PFSK-1 (cell line): ENCODE measurements around the gene DUSP28.

ENCODE experiments used
- POLR2AphosphoS5 ChIP-seq: IDR thresholded peaks from 2 replicates; pipeline ENCODE4 v1.6.1; 2012; ENCODE audit warnings: low read depth, mild to moderate bottlenecking, control low read depth, low read length, moderate library complexity
- SIN3A ChIP-seq: IDR thresholded peaks from 2 replicates; pipeline ENCODE4 v1.6.1; 2012; ENCODE audit warnings: mild to moderate bottlenecking, low read length, moderate library complexity, borderline replicate concordance; ENCODE audit not compliant: insufficient read depth
- TAF1 ChIP-seq: IDR thresholded peaks from 2 replicates; pipeline ENCODE4 v1.6.1; 2012; ENCODE audit warnings: low read length, control low read depth, borderline replicate concordance; ENCODE audit not compliant: insufficient read depth
- TF ChIP-seq, protein P1 (sequence below), 2 experiments: IDR thresholded peaks; 2 replicates each; pipeline versions ENCODE4 v1.6.1 to v1.8.0; 2011 to 2012; ENCODE audit warnings: low read depth in 2 of 2, low read length in 2 of 2, control low read depth in 1 of 2, inconsistent platforms in 1 of 2, mild to moderate bottlenecking in 1 of 2, moderate library complexity in 1 of 2; ENCODE audit not compliant: insufficient read depth in 1 of 2

- TF ChIP-seq TAF1, result no peak
- TF ChIP-seq, protein P1, sequence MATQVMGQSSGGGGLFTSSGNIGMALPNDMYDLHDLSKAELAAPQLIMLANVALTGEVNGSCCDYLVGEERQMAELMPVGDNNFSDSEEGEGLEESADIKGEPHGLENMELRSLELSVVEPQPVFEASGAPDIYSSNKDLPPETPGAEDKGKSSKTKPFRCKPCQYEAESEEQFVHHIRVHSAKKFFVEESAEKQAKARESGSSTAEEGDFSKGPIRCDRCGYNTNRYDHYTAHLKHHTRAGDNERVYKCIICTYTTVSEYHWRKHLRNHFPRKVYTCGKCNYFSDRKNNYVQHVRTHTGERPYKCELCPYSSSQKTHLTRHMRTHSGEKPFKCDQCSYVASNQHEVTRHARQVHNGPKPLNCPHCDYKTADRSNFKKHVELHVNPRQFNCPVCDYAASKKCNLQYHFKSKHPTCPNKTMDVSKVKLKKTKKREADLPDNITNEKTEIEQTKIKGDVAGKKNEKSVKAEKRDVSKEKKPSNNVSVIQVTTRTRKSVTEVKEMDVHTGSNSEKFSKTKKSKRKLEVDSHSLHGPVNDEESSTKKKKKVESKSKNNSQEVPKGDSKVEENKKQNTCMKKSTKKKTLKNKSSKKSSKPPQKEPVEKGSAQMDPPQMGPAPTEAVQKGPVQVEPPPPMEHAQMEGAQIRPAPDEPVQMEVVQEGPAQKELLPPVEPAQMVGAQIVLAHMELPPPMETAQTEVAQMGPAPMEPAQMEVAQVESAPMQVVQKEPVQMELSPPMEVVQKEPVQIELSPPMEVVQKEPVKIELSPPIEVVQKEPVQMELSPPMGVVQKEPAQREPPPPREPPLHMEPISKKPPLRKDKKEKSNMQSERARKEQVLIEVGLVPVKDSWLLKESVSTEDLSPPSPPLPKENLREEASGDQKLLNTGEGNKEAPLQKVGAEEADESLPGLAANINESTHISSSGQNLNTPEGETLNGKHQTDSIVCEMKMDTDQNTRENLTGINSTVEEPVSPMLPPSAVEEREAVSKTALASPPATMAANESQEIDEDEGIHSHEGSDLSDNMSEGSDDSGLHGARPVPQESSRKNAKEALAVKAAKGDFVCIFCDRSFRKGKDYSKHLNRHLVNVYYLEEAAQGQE (IDR thresholded peaks at IDR 0.05; ENCODE audit: insufficient read depth in 1 of 2, low read depth in 2 of 2, low read length in 2 of 2), result no peak
- TF ChIP-seq POLR2AphosphoS5, result no peak
- no peak for TF ChIP-seq SIN3A
Observed at GRCh38 chr2:240603081-240603835, 43.1 kb downstream of the DUSP28 start.
